Measurements from ENCODE around the gene PLEKHG4. TPM values are rescaled to one million over a fixed set of nuclear protein-coding genes. Genes with fewer than 3 reads are reported as not detected.

PLEKHG4 gene, protein sequence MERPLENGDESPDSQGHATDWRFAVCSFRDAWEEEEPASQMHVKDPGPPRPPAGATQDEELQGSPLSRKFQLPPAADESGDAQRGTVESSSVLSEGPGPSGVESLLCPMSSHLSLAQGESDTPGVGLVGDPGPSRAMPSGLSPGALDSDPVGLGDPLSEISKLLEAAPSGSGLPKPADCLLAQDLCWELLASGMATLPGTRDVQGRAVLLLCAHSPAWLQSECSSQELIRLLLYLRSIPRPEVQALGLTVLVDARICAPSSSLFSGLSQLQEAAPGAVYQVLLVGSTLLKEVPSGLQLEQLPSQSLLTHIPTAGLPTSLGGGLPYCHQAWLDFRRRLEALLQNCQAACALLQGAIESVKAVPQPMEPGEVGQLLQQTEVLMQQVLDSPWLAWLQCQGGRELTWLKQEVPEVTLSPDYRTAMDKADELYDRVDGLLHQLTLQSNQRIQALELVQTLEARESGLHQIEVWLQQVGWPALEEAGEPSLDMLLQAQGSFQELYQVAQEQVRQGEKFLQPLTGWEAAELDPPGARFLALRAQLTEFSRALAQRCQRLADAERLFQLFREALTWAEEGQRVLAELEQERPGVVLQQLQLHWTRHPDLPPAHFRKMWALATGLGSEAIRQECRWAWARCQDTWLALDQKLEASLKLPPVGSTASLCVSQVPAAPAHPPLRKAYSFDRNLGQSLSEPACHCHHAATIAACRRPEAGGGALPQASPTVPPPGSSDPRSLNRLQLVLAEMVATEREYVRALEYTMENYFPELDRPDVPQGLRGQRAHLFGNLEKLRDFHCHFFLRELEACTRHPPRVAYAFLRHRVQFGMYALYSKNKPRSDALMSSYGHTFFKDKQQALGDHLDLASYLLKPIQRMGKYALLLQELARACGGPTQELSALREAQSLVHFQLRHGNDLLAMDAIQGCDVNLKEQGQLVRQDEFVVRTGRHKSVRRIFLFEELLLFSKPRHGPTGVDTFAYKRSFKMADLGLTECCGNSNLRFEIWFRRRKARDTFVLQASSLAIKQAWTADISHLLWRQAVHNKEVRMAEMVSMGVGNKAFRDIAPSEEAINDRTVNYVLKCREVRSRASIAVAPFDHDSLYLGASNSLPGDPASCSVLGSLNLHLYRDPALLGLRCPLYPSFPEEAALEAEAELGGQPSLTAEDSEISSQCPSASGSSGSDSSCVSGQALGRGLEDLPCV
- total RNA-seq (10 to 100 TPM in 6 of 7 donors, 1 to 10 TPM in 1; 9.6 to 27.9 (median 15.2) TPM), polyA plus RNA-seq (10 to 100 TPM in 2 of 3 donors, 1 to 10 TPM in 1; 5.1 to 12.7 (median 11.3) TPM)
- long read RNA-seq, donor 1, full-length matches to known transcripts, result 1 of 1 reads
- long read RNA-seq, donor 1, partial matches to known transcripts, result 0 of 1 reads
- long read RNA-seq, donor 1, other reads (novel, unspliced or antisense), result 0 of 1 reads
- long read RNA-seq, donor 2, full-length matches to known transcripts, result 1 of 1 reads
- long read RNA-seq, donor 2, partial matches to known transcripts, result 0 of 1 reads
- long read RNA-seq, donor 2, other reads (novel, unspliced or antisense), result 0 of 1 reads

DNA sequence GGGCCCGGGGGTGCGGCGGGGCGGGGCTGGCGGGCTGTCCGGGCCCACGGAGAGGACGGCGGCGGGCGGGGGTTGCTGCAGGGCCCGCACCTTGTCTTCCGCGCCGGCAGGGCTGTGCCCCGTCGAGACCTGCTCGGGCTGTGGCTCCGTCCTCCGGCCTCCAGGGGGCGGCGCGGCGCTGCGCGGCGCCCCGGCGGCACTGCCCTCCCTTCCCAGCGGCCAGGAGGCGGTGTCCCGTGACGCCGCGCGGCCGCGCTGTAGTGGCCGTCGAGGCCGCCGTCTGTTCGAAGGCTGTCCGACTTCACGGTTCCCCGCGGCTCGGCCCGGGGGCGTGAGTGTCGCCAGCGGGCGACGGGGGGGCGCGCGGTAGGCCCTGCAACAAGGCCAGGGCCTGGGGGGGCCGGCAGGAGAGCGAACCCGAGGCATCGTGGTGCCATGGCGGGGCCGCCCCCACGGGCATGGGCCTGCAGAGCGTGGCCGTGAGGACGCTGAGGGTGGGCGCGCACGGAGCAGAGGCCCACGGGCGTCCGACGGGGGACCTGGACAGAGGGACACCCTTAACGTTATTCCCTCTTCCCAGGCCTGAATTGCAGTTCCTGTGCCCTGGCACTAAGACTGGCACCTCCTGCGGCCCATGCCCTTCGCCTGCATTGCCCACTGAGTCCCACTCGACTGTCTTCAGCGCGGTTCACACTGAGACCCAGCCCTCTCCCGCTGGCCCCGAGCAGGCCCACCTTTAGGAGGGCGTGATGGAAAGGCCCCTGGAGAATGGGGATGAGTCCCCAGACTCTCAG is at the start of gene PLEKHG4:
PLEKHG4 (plus strand) TSS at position 237 of the 794 bp plus-strand sequence; CDS start at position 750, 513 bp downstream.
- 27 to 67% (median 35%) methylated on average over 13 to 83 of the region's 83 CpGs for WGBS, 5 donors
- intact Hi-C loops (cut with DNase I; ENCODE audit: low total_unique reads), result no loop called here
- TF ChIP-seq, protein P1, sequence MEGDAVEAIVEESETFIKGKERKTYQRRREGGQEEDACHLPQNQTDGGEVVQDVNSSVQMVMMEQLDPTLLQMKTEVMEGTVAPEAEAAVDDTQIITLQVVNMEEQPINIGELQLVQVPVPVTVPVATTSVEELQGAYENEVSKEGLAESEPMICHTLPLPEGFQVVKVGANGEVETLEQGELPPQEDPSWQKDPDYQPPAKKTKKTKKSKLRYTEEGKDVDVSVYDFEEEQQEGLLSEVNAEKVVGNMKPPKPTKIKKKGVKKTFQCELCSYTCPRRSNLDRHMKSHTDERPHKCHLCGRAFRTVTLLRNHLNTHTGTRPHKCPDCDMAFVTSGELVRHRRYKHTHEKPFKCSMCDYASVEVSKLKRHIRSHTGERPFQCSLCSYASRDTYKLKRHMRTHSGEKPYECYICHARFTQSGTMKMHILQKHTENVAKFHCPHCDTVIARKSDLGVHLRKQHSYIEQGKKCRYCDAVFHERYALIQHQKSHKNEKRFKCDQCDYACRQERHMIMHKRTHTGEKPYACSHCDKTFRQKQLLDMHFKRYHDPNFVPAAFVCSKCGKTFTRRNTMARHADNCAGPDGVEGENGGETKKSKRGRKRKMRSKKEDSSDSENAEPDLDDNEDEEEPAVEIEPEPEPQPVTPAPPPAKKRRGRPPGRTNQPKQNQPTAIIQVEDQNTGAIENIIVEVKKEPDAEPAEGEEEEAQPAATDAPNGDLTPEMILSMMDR (IDR thresholded peaks at IDR 0.05 in 8 of 11, conservative IDR thresholded peaks at IDR 0.05 in 3 of 11), result peak in 9 of 11 experiments; percentile 29 to 96 (median 90)
- TF ChIP-seq POLR2AphosphoS5 (IDR thresholded peaks at IDR 0.05) (peak; percentile 52 to 66 (median 58)), POLR2A (IDR thresholded peaks at IDR 0.05) (no peak)

DNA sequence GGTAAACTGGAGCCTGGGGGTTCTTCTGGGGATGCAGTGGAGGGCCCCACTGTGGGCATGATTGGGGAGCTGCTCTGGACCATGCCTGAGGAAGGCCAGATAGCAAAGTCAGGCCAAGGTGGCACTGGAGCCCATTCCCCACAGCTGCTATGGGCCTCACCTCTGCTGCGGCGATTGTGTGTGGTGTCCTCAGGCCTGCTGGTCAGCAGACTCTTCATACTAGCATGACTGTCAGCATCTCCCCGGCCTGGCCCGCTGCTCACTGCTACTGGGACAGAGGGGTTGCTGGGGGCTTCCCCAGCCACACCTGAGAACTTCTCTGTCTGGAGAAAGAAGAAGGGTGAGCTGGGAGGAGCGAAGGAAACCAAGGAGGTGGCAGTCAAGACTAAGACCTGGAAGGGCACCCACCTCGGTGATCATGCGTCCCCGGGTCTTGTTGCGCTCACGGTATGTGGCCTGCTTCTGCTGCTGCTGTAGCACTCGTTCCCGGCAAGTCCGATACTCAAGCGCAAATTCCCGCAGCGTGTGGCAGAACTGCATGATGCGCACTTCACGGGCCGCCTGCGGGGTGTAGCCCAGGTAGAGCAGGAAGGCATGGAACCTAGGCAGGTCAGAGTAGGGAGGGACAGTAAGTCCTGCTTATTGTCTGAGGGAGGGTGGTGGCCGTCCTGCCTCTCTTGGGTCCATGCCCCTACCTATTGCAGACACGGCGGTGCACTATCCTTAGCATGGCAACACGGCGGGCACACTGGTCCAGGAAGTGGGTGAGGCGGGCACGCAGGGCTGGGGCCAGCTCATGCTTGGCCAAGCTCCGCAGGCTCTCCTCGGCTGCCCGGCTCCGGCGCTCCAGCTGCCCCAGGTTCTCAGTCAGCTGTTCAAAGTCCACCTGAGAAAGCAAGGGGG is 49.2 kb upstream of the PLEKHG4 start:
- Histone ChIP-seq H3K27ac (no peak overlapping the region), H3K36me3 (peaks cover 5 to 73% (median 68%) of the 10 kb centered on the region in 6 donors), H3K4me3 (no peak overlapping the region), H3K27me3 (replicated peaks in 1 of 7) (no peaks in the 10 kb centered on the region), H3K9me3 (no peaks in the 10 kb centered on the region), H3K4me1 (peaks cover 12 to 41% (median 27%) of the 10 kb centered on the region in 6 donors)
- no peak for DNase-seq
- no peak for TF ChIP-seq POLR2A (IDR thresholded peaks at IDR 0.05)
- peak in 2 of 3 donors; percentile 47 to 75 for TF ChIP-seq POLR2AphosphoS5 (IDR thresholded peaks at IDR 0.05)
- TF ChIP-seq, protein P1 (IDR thresholded peaks at IDR 0.05 in 8 of 11, conservative IDR thresholded peaks at IDR 0.05 in 3 of 11), result no peak
- intact Hi-C loops (cut with DNase I; ENCODE audit: low total_unique reads), result no loop called here
- 90 to 94% (median 92%) methylated on average over 20 to 32 of the region's 32 CpGs for WGBS, 5 donors

More for the DNA sequence above, at the start of gene PLEKHG4:
- Histone ChIP-seq H3K4me1 (peaks cover 11 to 38% (median 25%) of the 10 kb centered on the region in 6 donors), H3K27me3 (replicated peaks in 1 of 7) (no peaks in the 10 kb centered on the region), H3K9me3 (no peaks in the 10 kb centered on the region), H3K36me3 (peaks cover 0 to 25% (median 0%) of the 10 kb centered on the region in 6 donors), H3K4me3 (peak within 1 kb of the TSS; percentile 51 to 83 (median 66)), H3K27ac (peak within 1 kb of the TSS in 7 of 8 donors; percentile 48 to 80 (median 68))
- DNase-seq, result peak; percentile 96
